ENCODE results near the gene VSTM2L. TPM values are rescaled to one million over a fixed set of nuclear protein-coding genes. Genes with fewer than 3 reads are reported as not detected.
A peak's percentile ranks its signal among the peaks of the same experiment; 100 is the strongest.

The VSTM2L gene
- polyA plus RNA-seq, 2 of the 4 experiments (the other 2 are of a cell fraction): 2.0 to 5.8 TPM

DNA sequence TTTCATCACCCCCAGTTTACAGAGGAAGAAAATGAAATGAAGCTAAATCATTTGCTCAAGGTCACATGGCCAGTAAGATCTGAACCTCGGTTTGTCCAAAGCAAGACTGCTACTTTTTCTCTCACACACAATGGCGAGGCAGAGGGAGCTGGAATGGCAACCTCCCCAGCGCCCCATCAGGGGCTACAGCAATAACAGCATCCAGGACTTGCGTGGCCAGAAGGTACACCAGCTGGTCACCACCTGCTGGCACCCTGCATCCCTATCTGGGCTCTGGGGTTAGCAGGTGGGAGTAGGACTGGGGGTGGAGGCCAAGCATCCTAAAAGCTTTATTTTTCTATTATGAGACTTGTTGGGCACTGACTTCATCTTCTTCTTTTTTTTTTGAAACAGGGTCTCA is 89.0 kb downstream of the VSTM2L start:
- Histone ChIP-seq H3K4me3 (no peak overlapping the region), H3K4me1 (peaks cover 63% of the 10 kb centered on the region), H3K27ac (peak overlapping the region in 1 of 2 experiments; percentile 50; a peak in 1 of 6 replicates), H3K9me3 (no peaks in the 10 kb centered on the region), H3K4me2 (no peak overlapping the region)
- ChIA-PET CTCF (interaction anchor here (0.6 to 5.2 kb wide), 14 partner anchors 8 to 428 kb away, joined by 3 to 41 read pairs (median 6); partner anchors contain the start of gene VSTM2L), POLR2A (interaction anchor here (1.2 kb wide), 1 partner anchor 41 kb away, joined by 3 read pairs; the partner anchor contains the start of genes RPRD1B and TTI1)
- no peak for DNase-seq (ENCODE audit: low read depth in 1 of 2, low spot score in 1 of 2)
- ATAC-seq: no peak
- WGBS (ENCODE audit: missing lambda C conversion rate): 93% methylated on average over 4 of the region's 4 CpGs
- TF ChIP-seq BCL3 (IDR thresholded peaks at IDR 0.05): no peak
- TF ChIP-seq BHLHE40 (IDR thresholded peaks at IDR 0.05; ENCODE audit: low read depth, low read length): no peak
- no peak for TF ChIP-seq HDAC2 (IDR thresholded peaks at IDR 0.05)
- TF ChIP-seq HOXB5 (CRISPR knock-in tag; IDR thresholded peaks at IDR 0.05): no peak
- no peak for TF ChIP-seq TP53 (CRISPR knock-in tag; IDR thresholded peaks at IDR 0.05)
- TF ChIP-seq ZC3H11A (IDR thresholded peaks at IDR 0.05): no peak
- no peak for TF ChIP-seq GATA3 (IDR thresholded peaks at IDR 0.05; ENCODE audit: borderline replicate concordance)
- TF ChIP-seq, protein P1, sequence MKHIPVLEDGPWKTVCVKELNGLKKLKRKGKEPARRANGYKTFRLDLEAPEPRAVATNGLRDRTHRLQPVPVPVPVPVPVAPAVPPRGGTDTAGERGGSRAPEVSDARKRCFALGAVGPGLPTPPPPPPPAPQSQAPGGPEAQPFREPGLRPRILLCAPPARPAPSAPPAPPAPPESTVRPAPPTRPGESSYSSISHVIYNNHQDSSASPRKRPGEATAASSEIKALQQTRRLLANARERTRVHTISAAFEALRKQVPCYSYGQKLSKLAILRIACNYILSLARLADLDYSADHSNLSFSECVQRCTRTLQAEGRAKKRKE (CRISPR knock-in tag; IDR thresholded peaks at IDR 0.05; ENCODE audit: low read depth): no peak
- TF ChIP-seq, protein P2, sequence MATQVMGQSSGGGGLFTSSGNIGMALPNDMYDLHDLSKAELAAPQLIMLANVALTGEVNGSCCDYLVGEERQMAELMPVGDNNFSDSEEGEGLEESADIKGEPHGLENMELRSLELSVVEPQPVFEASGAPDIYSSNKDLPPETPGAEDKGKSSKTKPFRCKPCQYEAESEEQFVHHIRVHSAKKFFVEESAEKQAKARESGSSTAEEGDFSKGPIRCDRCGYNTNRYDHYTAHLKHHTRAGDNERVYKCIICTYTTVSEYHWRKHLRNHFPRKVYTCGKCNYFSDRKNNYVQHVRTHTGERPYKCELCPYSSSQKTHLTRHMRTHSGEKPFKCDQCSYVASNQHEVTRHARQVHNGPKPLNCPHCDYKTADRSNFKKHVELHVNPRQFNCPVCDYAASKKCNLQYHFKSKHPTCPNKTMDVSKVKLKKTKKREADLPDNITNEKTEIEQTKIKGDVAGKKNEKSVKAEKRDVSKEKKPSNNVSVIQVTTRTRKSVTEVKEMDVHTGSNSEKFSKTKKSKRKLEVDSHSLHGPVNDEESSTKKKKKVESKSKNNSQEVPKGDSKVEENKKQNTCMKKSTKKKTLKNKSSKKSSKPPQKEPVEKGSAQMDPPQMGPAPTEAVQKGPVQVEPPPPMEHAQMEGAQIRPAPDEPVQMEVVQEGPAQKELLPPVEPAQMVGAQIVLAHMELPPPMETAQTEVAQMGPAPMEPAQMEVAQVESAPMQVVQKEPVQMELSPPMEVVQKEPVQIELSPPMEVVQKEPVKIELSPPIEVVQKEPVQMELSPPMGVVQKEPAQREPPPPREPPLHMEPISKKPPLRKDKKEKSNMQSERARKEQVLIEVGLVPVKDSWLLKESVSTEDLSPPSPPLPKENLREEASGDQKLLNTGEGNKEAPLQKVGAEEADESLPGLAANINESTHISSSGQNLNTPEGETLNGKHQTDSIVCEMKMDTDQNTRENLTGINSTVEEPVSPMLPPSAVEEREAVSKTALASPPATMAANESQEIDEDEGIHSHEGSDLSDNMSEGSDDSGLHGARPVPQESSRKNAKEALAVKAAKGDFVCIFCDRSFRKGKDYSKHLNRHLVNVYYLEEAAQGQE (IDR thresholded peaks at IDR 0.05): no peak
- TF ChIP-seq JUNB (IDR thresholded peaks at IDR 0.05): no peak
- TF ChIP-seq PHF8 (IDR thresholded peaks at IDR 0.05; ENCODE audit: borderline replicate concordance, low read depth): no peak
- TF ChIP-seq ZFP36 (IDR thresholded peaks at IDR 0.05; ENCODE audit: borderline replicate concordance, partially characterized antibody): no peak
- no peak for TF ChIP-seq NPAS2 (CRISPR knock-in tag; IDR thresholded peaks at IDR 0.05; ENCODE audit: borderline replicate concordance)
- TF ChIP-seq CHD4 (IDR thresholded peaks at IDR 0.05; ENCODE audit: borderline replicate concordance): no peak
- no peak for TF ChIP-seq ZNF302 (CRISPR knock-in tag; IDR thresholded peaks at IDR 0.05)
- no peak for FAIRE-seq

DNA sequence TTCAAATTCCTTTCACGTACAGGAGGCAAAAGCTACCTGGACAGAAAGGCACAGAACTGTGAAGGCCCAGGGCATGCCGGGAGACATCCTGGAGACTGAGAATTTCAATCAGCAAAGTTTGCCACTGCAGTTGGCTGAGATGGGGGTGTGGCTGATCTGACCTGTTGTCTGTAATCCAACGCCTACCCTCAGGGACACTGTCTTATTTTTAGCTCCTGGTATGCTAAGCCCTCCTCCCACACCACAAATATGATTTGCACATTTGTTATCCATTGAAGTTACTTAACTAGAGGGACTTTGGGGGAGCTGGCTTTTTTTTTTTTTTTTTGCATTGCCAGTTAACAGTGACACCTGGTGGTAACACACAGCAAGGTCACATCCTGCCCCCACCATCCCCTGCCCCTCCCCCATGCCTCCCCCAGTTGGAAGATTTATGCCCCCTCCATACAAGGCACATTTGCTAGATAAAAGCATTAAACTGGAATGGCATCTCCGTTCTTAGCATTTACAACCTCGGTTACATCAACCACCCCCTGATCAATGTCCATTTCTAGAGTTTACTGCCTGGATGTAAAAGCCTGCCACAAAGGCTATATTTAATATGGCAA is 90.0 kb downstream of the VSTM2L start:
- H3K4me3 ChIP-seq: no peak overlapping the region
- H3K9me3 ChIP-seq: no peaks in the 10 kb centered on the region
- ATAC-seq: peak in 1 of 2 experiments; percentile 48; a peak in 3 of 6 replicates
- H3K4me2 ChIP-seq: no peak overlapping the region
- H3K27ac ChIP-seq: peak overlapping the region in 1 of 2 experiments; percentile 55; a peak in 1 of 6 replicates
- peak; percentile 34 to 51 for DNase-seq (ENCODE audit: low read depth in 1 of 2, low spot score in 1 of 2)
- 58% methylated on average over 5 of the region's 5 CpGs for WGBS (ENCODE audit: missing lambda C conversion rate)
- POLR2A ChIA-PET: interaction anchor here (0.6 to 1.2 kb wide), 5 partner anchors 40 to 162 kb away, joined by 3 to 4 read pairs (median 3); partner anchors contain the start of genes RPRD1B and TTI1
- peaks cover 53% of the 10 kb centered on the region for H3K4me1 ChIP-seq
- CTCF ChIA-PET: interaction anchor here (0.6 to 5.2 kb wide), 23 partner anchors 9 to 886 kb away, joined by 3 to 41 read pairs (median 5); partner anchors contain the start of gene VSTM2L
- TF ChIP-seq HES2 (IDR thresholded peaks at IDR 0.05): no peak
- TF ChIP-seq, protein P3, sequence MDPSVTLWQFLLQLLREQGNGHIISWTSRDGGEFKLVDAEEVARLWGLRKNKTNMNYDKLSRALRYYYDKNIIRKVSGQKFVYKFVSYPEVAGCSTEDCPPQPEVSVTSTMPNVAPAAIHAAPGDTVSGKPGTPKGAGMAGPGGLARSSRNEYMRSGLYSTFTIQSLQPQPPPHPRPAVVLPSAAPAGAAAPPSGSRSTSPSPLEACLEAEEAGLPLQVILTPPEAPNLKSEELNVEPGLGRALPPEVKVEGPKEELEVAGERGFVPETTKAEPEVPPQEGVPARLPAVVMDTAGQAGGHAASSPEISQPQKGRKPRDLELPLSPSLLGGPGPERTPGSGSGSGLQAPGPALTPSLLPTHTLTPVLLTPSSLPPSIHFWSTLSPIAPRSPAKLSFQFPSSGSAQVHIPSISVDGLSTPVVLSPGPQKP (IDR thresholded peaks at IDR 0.05; ENCODE audit: low read depth, low read length): no peak
- TF ChIP-seq MAZ (IDR thresholded peaks at IDR 0.05; ENCODE audit: borderline replicate concordance, low read depth, low read length): peak; percentile 36; the same call in 1 of the 2 replicates
- peak; percentile 83 for TF ChIP-seq SMC3 (IDR thresholded peaks at IDR 0.05)
- peak; percentile 37 to 77 for TF ChIP-seq RAD21 (conservative IDR thresholded peaks at IDR 0.05 in 1 of 2, IDR thresholded peaks at IDR 0.05 in 1 of 2)
- TF ChIP-seq CTCF (IDR thresholded peaks at IDR 0.05): peak; percentile 69
- no peak for FAIRE-seq
